Lower leg skin (tissue), 4 donors: ENCODE results near the gene CAMK2G. TPM values are rescaled to one million over a fixed set of nuclear protein-coding genes. Genes with fewer than 3 reads are reported as not detected.

Experiments used
- DNase-seq, 2 donors: peaks; one replicate each; pipeline ENCODE4 v3.0.0-alpha.2; 2019; ENCODE audit warnings: low spot score in 2 of 2
- H3K4me3 ChIP-seq: fragments of 200-600 bp; sonication (generic); 2 replicates; pipeline ENCODE4 v1.5.1; 2017; ENCODE audit warnings: mild to moderate bottlenecking, low read depth; ENCODE audit not compliant: poor library complexity, severe bottlenecking
- CTCF ChIP-seq, 3 donors: fragments of 450-650 bp; IDR thresholded peaks; one replicate each; pipeline ENCODE4 v1.5.1; 2016; ENCODE audit warnings: antibody characterized with exemption in 3 of 3, mild to moderate bottlenecking in 3 of 3, moderate library complexity in 2 of 3
- POLR2A ChIP-seq, 2 donors: fragments of 450-650 bp; IDR thresholded peaks; one replicate each; pipeline ENCODE4 v1.6.1; 2016 to 2017; ENCODE audit warnings: antibody characterized with exemption in 2 of 2, mild to moderate bottlenecking in 1 of 2, moderate library complexity in 1 of 2
- WGBS, 2 donors: methylation state at CpG; one replicate each; pipeline ENCODE4 v1.1.5; 2018; 5-methylcytosine and 5-hydroxymethylcytosine counted together
- intact Hi-C: fragments of 100-400 bp; cut with DNase I; formaldehyde crosslinking; loops from one replicate; pipeline ENCODE4 v1.15.0; 2023; ENCODE audit warnings: low total_unique reads
- total RNA-seq, 4 donors: library from RNA; depleted of rRNA; stranded (reverse); fragments of >200 nt; gene quantifications; one replicate each; pipeline ENCODE4 v1.1.0, GENCODE V29; 2016

CAMK2G gene
- total RNA-seq, 4 donors from 2014 or later = 20.0 to 27.9 (median 24.2) TPM

DNA sequence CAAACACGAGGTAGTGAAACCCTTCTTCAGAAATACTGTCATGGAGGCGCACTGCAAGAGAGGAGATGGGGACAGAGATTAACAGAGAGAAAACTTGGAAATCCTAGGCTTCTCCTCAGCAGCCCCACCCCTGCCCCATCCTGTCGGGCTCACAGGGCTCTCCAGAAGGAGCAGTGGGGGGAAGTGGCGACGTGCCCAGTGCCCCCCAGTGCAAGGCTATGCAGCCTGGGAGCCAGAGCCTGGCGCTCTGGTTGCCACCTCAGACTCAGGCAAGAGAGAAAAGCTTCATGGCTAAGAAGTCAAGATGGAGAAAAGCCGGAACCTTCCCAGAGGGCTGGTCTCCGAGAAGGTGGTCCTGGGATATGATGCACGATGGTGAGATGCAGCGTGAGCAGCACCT is 21.2 kb downstream of the CAMK2G start:
- 87 to 94% methylated on average over 10 of the region's 10 CpGs for WGBS, 2 donors
- TF ChIP-seq CTCF (IDR thresholded peaks at IDR 0.05) (no peak), POLR2A (IDR thresholded peaks at IDR 0.05) (no peak)
- intact Hi-C loops = no loop called here
- H3K4me3 ChIP-seq = no peak overlapping the region
- no peak for DNase-seq

DNA sequence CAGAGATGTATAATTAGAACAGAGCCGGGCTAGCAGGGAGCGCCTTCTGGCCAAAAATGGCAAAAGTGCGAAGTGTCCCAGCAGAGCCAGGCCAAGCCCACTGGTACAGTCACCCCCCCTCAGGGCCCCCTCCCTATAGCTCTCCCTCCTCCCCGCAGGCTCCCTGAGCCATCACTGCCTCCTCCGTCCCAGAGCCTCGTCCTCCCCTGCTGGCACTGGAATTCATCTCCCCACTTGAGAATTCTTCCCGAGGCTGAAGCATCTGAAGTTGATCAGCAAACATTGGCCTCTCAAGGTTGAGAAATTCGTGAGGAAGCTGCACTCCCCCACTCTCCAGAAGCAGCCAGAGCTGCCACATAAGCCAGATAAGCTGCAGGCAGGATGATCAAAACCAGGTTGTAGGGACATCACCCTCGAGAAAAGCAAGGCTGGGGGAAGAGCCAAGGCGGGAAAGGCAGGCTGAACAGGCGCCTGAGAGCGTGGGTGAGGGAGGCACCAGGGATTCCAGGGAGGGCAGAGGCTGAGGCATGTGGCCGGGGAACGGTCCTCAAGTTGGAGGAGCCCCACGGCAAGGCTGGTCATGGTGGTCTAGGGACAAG is 23.4 kb downstream of the CAMK2G start:
- intact Hi-C loops = no loop called here
- DNase-seq = peak in 1 of 2 donors; percentile 90
- 57 to 58% methylated on average over 15 of the region's 15 CpGs for WGBS, 2 donors
- H3K4me3 ChIP-seq = no peak overlapping the region
- TF ChIP-seq CTCF (IDR thresholded peaks at IDR 0.05) (no peak), POLR2A (IDR thresholded peaks at IDR 0.05) (no peak)

GRCh38 chr10:73850211-73850610 is 24.1 kb downstream of the CAMK2G start:
- no peak for DNase-seq
- TF ChIP-seq POLR2A (IDR thresholded peaks at IDR 0.05) (no peak), CTCF (IDR thresholded peaks at IDR 0.05) (no peak)
- intact Hi-C loops = no loop called here
- 70 to 76% methylated on average over 8 of the region's 8 CpGs for WGBS, 2 donors
- no peak overlapping the region for H3K4me3 ChIP-seq

- TF ChIP-seq CTCF (IDR thresholded peaks at IDR 0.05) = peak in 2 of 3 donors; percentile 69 to 98
- no peak for TF ChIP-seq POLR2A (IDR thresholded peaks at IDR 0.05)
- 38 to 40% methylated on average over 17 of the region's 17 CpGs for WGBS, 2 donors
- no peak overlapping the region for H3K4me3 ChIP-seq
- intact Hi-C loops = no loop called here
- peak; percentile 77 to 97 for DNase-seq
These were observed 25.4 kb downstream of the CAMK2G start for GRCh38 chr10:73848821-73849489.

DNA sequence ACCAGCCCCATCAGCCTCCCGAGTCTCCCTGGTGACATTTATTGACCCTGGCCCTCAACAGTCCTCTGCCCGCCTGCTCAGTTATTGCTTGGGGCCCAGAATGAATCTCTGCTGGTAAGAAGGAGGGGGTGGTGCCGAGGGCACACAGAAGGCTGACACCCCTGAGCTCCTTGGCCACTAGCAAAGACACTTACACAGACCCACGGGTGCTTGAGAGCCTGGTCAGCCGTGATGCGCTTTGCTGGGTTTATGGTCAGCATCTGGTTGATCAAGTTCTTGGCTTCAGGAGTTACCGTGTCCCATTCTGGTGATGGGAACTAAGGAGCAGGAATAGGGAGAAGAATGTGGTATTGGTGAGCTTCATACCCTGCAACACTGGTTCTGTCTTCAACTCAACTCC is 27.3 kb downstream of the CAMK2G start:
- H3K4me3 ChIP-seq = no peak overlapping the region
- intact Hi-C loops = no loop called here
- DNase-seq = no peak
- 90 to 93% methylated on average over 7 of the region's 7 CpGs for WGBS, 2 donors
- TF ChIP-seq POLR2A (IDR thresholded peaks at IDR 0.05) (no peak), CTCF (IDR thresholded peaks at IDR 0.05) (no peak)
